ENCODE measurements around the gene F2R. TPM values are rescaled to one million over a fixed set of nuclear protein-coding genes. Genes with fewer than 3 reads are reported as not detected.

F2R gene
- total RNA-seq, 1 donor from 2014 or later, result 4.7 TPM

- ATAC-seq (no peak), DNase-seq (ENCODE audit: low spot score) (no peak)
- intact Hi-C loops (cut with DNase I), result no loop called here
These were observed 65.8 kb downstream of the F2R start for GRCh38 chr5:76781775-76782174.

DNA sequence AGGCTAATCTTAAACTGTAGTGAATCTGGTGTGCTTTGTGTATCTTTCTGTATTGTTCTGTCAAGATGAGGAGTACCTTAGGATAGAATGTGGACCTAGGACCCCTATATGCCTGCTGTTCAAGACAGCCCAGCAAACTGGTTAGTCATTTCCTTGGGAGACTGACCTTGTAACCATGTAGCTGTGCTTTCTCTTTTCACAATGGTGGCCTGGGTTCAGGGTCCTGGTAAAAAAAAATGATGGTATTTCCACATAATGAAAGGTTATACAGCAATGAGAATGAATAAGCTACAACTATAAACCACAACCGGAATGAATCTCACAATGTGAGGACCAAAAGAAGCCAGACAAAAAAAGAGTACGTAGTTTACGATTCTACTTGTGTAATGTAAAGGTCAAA is 66.5 kb downstream of the F2R start:
- intact Hi-C loops (cut with DNase I), result no loop called here
- ATAC-seq (no peak), DNase-seq (ENCODE audit: low spot score) (no peak)

Other genes with a start within 250 kb of the F2R start
- gene F2RL2, start 92.7 kb upstream of the F2R start, total RNA-seq, result 0.89 TPM
- 0.76 TPM for gene F2RL1, start 102.9 kb downstream of the F2R start, total RNA-seq
- gene S100Z, start 133.9 kb downstream of the F2R start, total RNA-seq, result 0.36 TPM
- 1.4 TPM for gene CRHBP, start 236.9 kb downstream of the F2R start, total RNA-seq

Data from sciatic nerve (tissue), 2 donors.